T follicular helper cell (primary cell): ENCODE results near the gene MYO18B.

Source experiments
- DNase-seq: peaks from one replicate; pipeline ENCODE4 v3.0.0-alpha.2; 2020; ENCODE audit warnings: low read depth

Gene MYO18B

GRCh38 chr22:26050079-26050478 is 308.1 kb downstream of the MYO18B start:
- DNase-seq = no peak

GRCh38 chr22:26053737-26054316 is 311.8 kb downstream of the MYO18B start:
- no peak for DNase-seq

GRCh38 chr22:26054841-26055605 is 313.0 kb downstream of the MYO18B start:
- DNase-seq = no peak

GRCh38 chr22:26055693-26056092 is 313.7 kb downstream of the MYO18B start:
- no peak for DNase-seq

- DNase-seq = no peak
These were observed 314.6 kb downstream of the MYO18B start for GRCh38 chr22:26056455-26057200.

- DNase-seq = no peak
These were observed 315.7 kb downstream of the MYO18B start for GRCh38 chr22:26057731-26058130.

- no peak for DNase-seq
These were observed 322.1 kb downstream of the MYO18B start for GRCh38 chr22:26064048-26064447.

- no peak for DNase-seq
These were observed 323.9 kb downstream of the MYO18B start for GRCh38 chr22:26065847-26066246.

- no peak for DNase-seq
These were observed 324.5 kb downstream of the MYO18B start for GRCh38 chr22:26066534-26066933.

GRCh38 chr22:26068571-26068970 is 326.6 kb downstream of the MYO18B start:
- no peak for DNase-seq

GRCh38 chr22:26072621-26073020 is 330.6 kb downstream of the MYO18B start:
- no peak for DNase-seq

- no peak for DNase-seq
These were observed 333.3 kb downstream of the MYO18B start for GRCh38 chr22:26075251-26075650.

- no peak for DNase-seq
These were observed 337.0 kb downstream of the MYO18B start for GRCh38 chr22:26079009-26079408.
